B cell (primary cell): ENCODE results near the gene EHD4. TPM values are rescaled to one million over a fixed set of nuclear protein-coding genes. Genes with fewer than 3 reads are reported as not detected.

ENCODE experiments used
- ATAC-seq: fragments of 200-7000 bp; cut with Tn5 transposase; one replicate; pipeline ENCODE4 v1.10.0; 2021; ENCODE audit warnings: low read depth, mild to moderate bottlenecking, moderate number of reproducible peaks, moderate library complexity
- CTCF ChIA-PET: fragments of 350-600 bp; sonication (Branson Sonifier 250); formaldehyde crosslinking; loops from one replicate; lab custom pipeline; 2021; ENCODE audit warnings: antibody characterized with exemption, inconsistent platforms; lab: Charles Lee
- POLR2A ChIA-PET: fragments of 350-600 bp; sonication (Branson Sonifier 250); formaldehyde crosslinking; loops from one replicate; lab custom pipeline; 2021; ENCODE audit warnings: antibody characterized with exemption; lab: Charles Lee
- DNase-seq: peaks from one replicate; pipeline ENCODE4 v3.0.0; 2013
- H2AFZ ChIP-seq: 2 replicates; pipeline ENCODE4 v1.6.1; 2012; ENCODE audit warnings: mild to moderate bottlenecking, low read depth, low read length; ENCODE audit not compliant: insufficient read depth, poor library complexity, severe bottlenecking
- H3K27ac ChIP-seq, 2 donors: 1 replicate in 1 of 2; 2 replicates in 1 of 2; pipeline ENCODE4 v1.5.1; 2012 to 2013; ENCODE audit warnings: low read length in 2 of 2, mild to moderate bottlenecking in 2 of 2, moderate library complexity in 1 of 2
- H3K27me3 ChIP-seq, 4 experiments: fragments of 200-600 bp in 1 of 4; sonication (generic) in 1 of 4; replicated peaks in 1 of 4; 1 replicate in 2 of 4; 2 replicates in 2 of 4; pipeline versions ENCODE4 v1.6.1 to v1.7.0; 2013 to 2016; ENCODE audit warnings: low read length in 3 of 4, mild to moderate bottlenecking in 2 of 4, mixed read lengths in 1 of 4, moderate library complexity in 1 of 4; ENCODE audit not compliant: insufficient read depth in 4 of 4, control insufficient read depth in 3 of 4; ENCODE audit errors: control extremely low read depth in 1 of 4
- H3K36me3 ChIP-seq, 2 experiments: replicated peaks in 1 of 2; 1 replicate in 1 of 2; 2 replicates in 1 of 2; pipeline versions ENCODE4 v1.6.1 to v1.7.1; 2013; ENCODE audit warnings: low read length in 1 of 2; ENCODE audit not compliant: insufficient read depth in 2 of 2, control insufficient read depth in 1 of 2; ENCODE audit errors: control extremely low read depth in 1 of 2, extremely low read depth in 1 of 2
- H3K4me1 ChIP-seq, 2 donors: fragments of 200-600 bp in 1 of 2; sonication (generic) in 1 of 2; 1 replicate in 1 of 2; 2 replicates in 1 of 2; pipeline versions ENCODE4 v1.5.1 to v1.6.1; 2013 to 2017; ENCODE audit warnings: low read length in 2 of 2; ENCODE audit not compliant: control insufficient read depth in 2 of 2, insufficient read depth in 2 of 2
- H3K4me2 ChIP-seq: replicated peaks from 2 replicates; pipeline ENCODE3; 2012; ENCODE audit warnings: mild to moderate bottlenecking, low read depth, low read length; ENCODE audit not compliant: poor library complexity, severe bottlenecking
- H3K4me3 ChIP-seq, 5 experiments: fragments of 200-600 bp in 1 of 5; sonication (generic) in 1 of 5; 1 replicate in 3 of 5; 2 replicates in 2 of 5; pipeline versions ENCODE4 v1.5.1 to v1.7.0; 2011 to 2016; ENCODE audit warnings: low read length in 4 of 5, mild to moderate bottlenecking in 4 of 5, low read depth in 2 of 5, control low read depth in 1 of 5, moderate library complexity in 1 of 5; ENCODE audit not compliant: insufficient read depth in 1 of 5; ENCODE audit errors: control extremely low read depth in 1 of 5, extremely low read depth in 1 of 5
- H3K79me2 ChIP-seq: fragments of 200-600 bp; sonication (generic); one replicate; pipeline ENCODE4 v1.6.0; 2016; ENCODE audit warnings: low read length; ENCODE audit not compliant: control insufficient read depth, insufficient read depth
- H3K9ac ChIP-seq: fragments of 200-600 bp; sonication (generic); 2 replicates; pipeline ENCODE4 v1.6.1; 2017; ENCODE audit warnings: mild to moderate bottlenecking, low read length, moderate library complexity
- H3K9me3 ChIP-seq, 3 donors: one replicate each; pipeline versions ENCODE4 v1.6.1 to v1.7.1; 2013; ENCODE audit warnings: low read length in 2 of 3; ENCODE audit not compliant: control insufficient read depth in 2 of 3, insufficient read depth in 1 of 3; ENCODE audit errors: control extremely low read depth in 1 of 3
- H4K20me1 ChIP-seq: 2 replicates; pipeline ENCODE4 v1.6.0; 2012; ENCODE audit warnings: mild to moderate bottlenecking, low read length; ENCODE audit not compliant: insufficient read depth, control insufficient read depth, poor library complexity, severe bottlenecking
- H3K27ac Mint-ChIP-seq: one replicate; pipeline ENCODE4 v1.8.0; 2021; ENCODE audit warnings: mixed read lengths
- H3K27me3 Mint-ChIP-seq: one replicate; pipeline ENCODE4 v1.8.0; 2021; ENCODE audit warnings: mixed read lengths
- H3K4me1 Mint-ChIP-seq: one replicate; pipeline ENCODE4 v1.8.0; 2021; ENCODE audit warnings: mixed read lengths
- H3K4me3 Mint-ChIP-seq: one replicate; pipeline ENCODE4 v1.8.0; 2021; ENCODE audit warnings: mixed read lengths
- H3K9me3 Mint-ChIP-seq: one replicate; pipeline ENCODE4 v1.8.0; 2022; ENCODE audit warnings: mixed read lengths; ENCODE audit not compliant: insufficient read depth
- CTCF ChIP-seq: fragments of 200-600 bp; IDR thresholded peaks from one replicate; pipeline ENCODE4 v1.8.0; 2022; ENCODE audit warnings: antibody characterized with exemption, mild to moderate bottlenecking
- EZH2 ChIP-seq: IDR thresholded peaks from 2 replicates; pipeline ENCODE4 v1.6.1; 2012; ENCODE audit warnings: borderline replicate concordance, low read depth, mild to moderate bottlenecking, moderate library complexity, low read length; ENCODE audit not compliant: insufficient read depth, poor library complexity, severe bottlenecking
- WGBS: methylation state at CpG from one replicate; pipeline ENCODE4 v1.1.5; 2013; ENCODE audit warnings: missing lambda C conversion rate; ENCODE audit not compliant: insufficient coverage; 5-methylcytosine and 5-hydroxymethylcytosine counted together
- intact Hi-C: fragments of 100-400 bp; cut with micrococcal nuclease; formaldehyde crosslinking; loops from one replicate; pipeline ENCODE4 v1.10.0; 2022
- polyA plus RNA-seq: library from polyadenylated mRNA; depleted of rRNA; stranded (reverse); fragments of >200 nt; gene quantifications from 2 replicates; pipeline ENCODE4 v1.2.3, GENCODE V29; 2012
- total RNA-seq, 2 donors: library from RNA; stranded (reverse); fragments of 120-200 nt in 1 of 2; gene quantifications; 1 replicate in 1 of 2; 2 replicates in 1 of 2; pipeline versions ENCODE4 v1.2.3 to v1.2.4, GENCODE V29; 2013 to 2022

The EHD4 gene
- total and polyA plus RNA-seq, 2 donors (not counting 1 experiment from before 2014, with no cell fraction given) = 3.1 to 12.7 TPM

- H3K4me1 ChIP-seq = peaks cover 0 to 6% of the 10 kb centered on the region in 2 donors
- TF ChIP-seq CTCF (no peak), EZH2 (no peak)
- no peaks in the 10 kb centered on the region for H3K79me2 ChIP-seq
- CTCF ChIA-PET = no interaction called here
- H3K9ac ChIP-seq = no peak overlapping the region
- H3K27ac ChIP-seq = no peak overlapping the region
- H3K36me3 ChIP-seq = no peaks in the 10 kb centered on the region
- POLR2A ChIA-PET = no interaction called here
- no peak overlapping the region for H3K4me3 ChIP-seq
- no peak overlapping the region for H3K4me2 ChIP-seq
- Mint-ChIP-seq H3K4me3 (no peak overlapping the region), H3K27ac (no peak overlapping the region), H3K27me3 (no peaks in the 10 kb centered on the region), H3K4me1 (no peaks in the 10 kb centered on the region), H3K9me3 (no peaks in the 10 kb centered on the region)
- H3K27me3 ChIP-seq = peaks cover 0 to 3% (median 0%) of the 10 kb centered on the region in 4 experiments
- intact Hi-C loops = no loop called here
- no peaks in the 10 kb centered on the region for H3K9me3 ChIP-seq
- 81% methylated on average over 4 of the region's 9 CpGs for WGBS
- no peaks in the 10 kb centered on the region for H4K20me1 ChIP-seq
- DNase-seq = no peak
- ATAC-seq = no peak
- H2AFZ ChIP-seq = no peak overlapping the region
These were observed 115.0 kb downstream of the EHD4 start for GRCh38 chr15:41857316-41857715.

- TF ChIP-seq CTCF (no peak), EZH2 (no peak)
- CTCF ChIA-PET = no interaction called here
- Histone ChIP-seq H3K79me2 (no peaks in the 10 kb centered on the region), H3K27me3 (peaks cover 0 to 7% (median 0%) of the 10 kb centered on the region in 4 experiments), H3K4me1 (peaks cover 0 to 6% of the 10 kb centered on the region in 2 donors), H4K20me1 (no peaks in the 10 kb centered on the region), H3K4me3 (no peak overlapping the region), H3K4me2 (no peak overlapping the region), H3K36me3 (no peaks in the 10 kb centered on the region), H2AFZ (no peak overlapping the region), H3K27ac (no peak overlapping the region), H3K9me3 (no peaks in the 10 kb centered on the region), H3K9ac (no peak overlapping the region)
- no peaks in the 10 kb centered on the region for H3K4me1 Mint-ChIP-seq
- no peaks in the 10 kb centered on the region for H3K9me3 Mint-ChIP-seq
- intact Hi-C loops = no loop called here
- POLR2A ChIA-PET = no interaction called here
- DNase-seq = no peak
- H3K4me3 Mint-ChIP-seq = no peak overlapping the region
- no peak for ATAC-seq
- H3K27me3 Mint-ChIP-seq = no peaks in the 10 kb centered on the region
- 97% methylated on average over 12 of the region's 12 CpGs for WGBS
- H3K27ac Mint-ChIP-seq = no peak overlapping the region
These were observed 115.6 kb downstream of the EHD4 start for GRCh38 chr15:41856716-41857115.
